Tibial nerve (tissue), 3 donors: ENCODE measurements around the gene PUM1.

ENCODE experiments used
- POLR2A ChIP-seq, 2 donors: fragments of 450-650 bp; IDR thresholded peaks; one replicate each; pipeline ENCODE4 v1.6.1; 2017; ENCODE audit warnings: antibody characterized with exemption in 2 of 2, mild to moderate bottlenecking in 2 of 2, moderate library complexity in 2 of 2
- TF ChIP-seq, protein P1 (sequence below), 5 experiments: fragments of 200-600 bp in 3 of 5; fragments of 450-650 bp in 2 of 5; sonication (generic) in 3 of 5; IDR thresholded peaks; one replicate each; pipeline ENCODE4 v1.5.1; 2016 to 2019; ENCODE audit warnings: antibody characterized with exemption in 5 of 5, mild to moderate bottlenecking in 3 of 5, moderate library complexity in 2 of 5

DNA sequence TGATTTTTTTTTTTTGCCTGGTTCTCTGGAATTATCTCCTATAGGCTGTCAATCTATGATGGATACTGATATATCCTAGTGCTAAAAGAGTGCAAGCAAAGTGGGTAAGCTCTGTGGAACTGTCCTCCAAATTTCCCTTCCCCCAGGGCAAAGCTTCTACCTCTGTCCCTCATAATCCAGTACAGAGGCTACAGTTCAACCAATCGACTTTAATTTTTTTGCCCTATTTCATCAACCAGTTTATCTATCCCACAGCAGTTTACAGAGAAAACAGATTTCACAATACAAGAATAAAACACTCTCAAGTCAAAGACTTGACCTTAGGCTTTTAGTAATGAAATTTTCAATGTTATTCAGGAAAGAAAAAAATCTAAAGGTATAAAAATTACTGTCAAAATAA lies 13.9 kb downstream of the PUM1 start:
- TF ChIP-seq POLR2A (IDR thresholded peaks at IDR 0.05): no peak
- TF ChIP-seq, protein P1, sequence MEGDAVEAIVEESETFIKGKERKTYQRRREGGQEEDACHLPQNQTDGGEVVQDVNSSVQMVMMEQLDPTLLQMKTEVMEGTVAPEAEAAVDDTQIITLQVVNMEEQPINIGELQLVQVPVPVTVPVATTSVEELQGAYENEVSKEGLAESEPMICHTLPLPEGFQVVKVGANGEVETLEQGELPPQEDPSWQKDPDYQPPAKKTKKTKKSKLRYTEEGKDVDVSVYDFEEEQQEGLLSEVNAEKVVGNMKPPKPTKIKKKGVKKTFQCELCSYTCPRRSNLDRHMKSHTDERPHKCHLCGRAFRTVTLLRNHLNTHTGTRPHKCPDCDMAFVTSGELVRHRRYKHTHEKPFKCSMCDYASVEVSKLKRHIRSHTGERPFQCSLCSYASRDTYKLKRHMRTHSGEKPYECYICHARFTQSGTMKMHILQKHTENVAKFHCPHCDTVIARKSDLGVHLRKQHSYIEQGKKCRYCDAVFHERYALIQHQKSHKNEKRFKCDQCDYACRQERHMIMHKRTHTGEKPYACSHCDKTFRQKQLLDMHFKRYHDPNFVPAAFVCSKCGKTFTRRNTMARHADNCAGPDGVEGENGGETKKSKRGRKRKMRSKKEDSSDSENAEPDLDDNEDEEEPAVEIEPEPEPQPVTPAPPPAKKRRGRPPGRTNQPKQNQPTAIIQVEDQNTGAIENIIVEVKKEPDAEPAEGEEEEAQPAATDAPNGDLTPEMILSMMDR (IDR thresholded peaks at IDR 0.05): no peak
